ENCODE results near the gene ACY1.

- peak; percentile 99 for TF ChIP-seq CTCF (conservative IDR thresholded peaks at IDR 0.05; ENCODE audit: low read length)
- no peak for TF ChIP-seq EZH2phosphoT487 (IDR thresholded peaks at IDR 0.05; ENCODE audit: borderline replicate concordance, low read depth, low read length)
These were observed 18.2 kb downstream of the ACY1 start for GRCh38 chr3:52001443-52001974.

All from OCI-LY7 (cell line).